GM12891 (cell line): Measurements from ENCODE around the gene VPS13C.

ENCODE experiments used
- POLR2A ChIP-seq: IDR thresholded peaks from 2 replicates; pipeline ENCODE4 v1.6.1; 2011; ENCODE audit warnings: low read depth, low read length, control low read depth
- POLR2AphosphoS5 ChIP-seq: IDR thresholded peaks from 2 replicates; pipeline ENCODE4 v1.6.1; 2011; ENCODE audit warnings: low read depth, low read length, control low read depth

GRCh38 chr15:62089616-62090015 is 29.4 kb upstream of the VPS13C start:
- TF ChIP-seq POLR2AphosphoS5 (no peak), POLR2A (no peak)
